ENCODE data around the gene ZNF496. TPM values are rescaled to one million over a fixed set of nuclear protein-coding genes. Genes with fewer than 3 reads are reported as not detected.

Gene ZNF496
- total and polyA plus RNA-seq, 2 of the 13 experiments (the other 11 are each of a cell fraction or from before 2014, with no cell fraction given) = 14.8 to 18.6 TPM

GRCh38 chr1:247330548-247331171 is 1.0 kb downstream of the ZNF496 start (continued):
- TF ChIP-seq ZNF605 (CRISPR knock-in tag; IDR thresholded peaks at IDR 0.05) (0 out of 2 replicates have a peak, but pooled peaks have one; percentile 21), ZBTB20 (CRISPR knock-in tag; IDR thresholded peaks at IDR 0.05; ENCODE audit: borderline replicate concordance, low read depth) (no peak), ZNF367 (CRISPR knock-in tag; IDR thresholded peaks at IDR 0.05; ENCODE audit: borderline replicate concordance) (no peak), KLF6 (CRISPR knock-in tag; IDR thresholded peaks at IDR 0.05) (no peak), ETV5 (CRISPR knock-in tag; IDR thresholded peaks at IDR 0.05; ENCODE audit: borderline replicate concordance) (no peak), HCFC1 (IDR thresholded peaks at IDR 0.05; ENCODE audit: low read depth, low read length) (no peak), ZNF879 (CRISPR knock-in tag; IDR thresholded peaks at IDR 0.05) (0 out of 2 replicates have a peak, but pooled peaks have one; percentile 34), HNF4G (IDR thresholded peaks at IDR 0.05; ENCODE audit: borderline replicate concordance, low read depth, low read length) (no peak), HNF4G (CRISPR knock-in tag; IDR thresholded peaks at IDR 0.05; ENCODE audit: borderline replicate concordance, low read depth) (no peak), ZNF580 (CRISPR knock-in tag; IDR thresholded peaks at IDR 0.05; ENCODE audit: borderline replicate concordance, low read depth) (no peak), RBM22 (optimal IDR thresholded peaks at IDR 0.05; ENCODE audit: low read length) (no peak), JDP2 (CRISPR knock-in tag; IDR thresholded peaks at IDR 0.05; ENCODE audit: borderline replicate concordance) (no peak), POGZ (CRISPR knock-in tag; IDR thresholded peaks at IDR 0.05) (no peak), PRPF4 (IDR thresholded peaks at IDR 0.05; ENCODE audit: low read depth, low read length, poor library complexity, severe bottlenecking) (no peak)
- TF ChIP-seq, protein P1, sequence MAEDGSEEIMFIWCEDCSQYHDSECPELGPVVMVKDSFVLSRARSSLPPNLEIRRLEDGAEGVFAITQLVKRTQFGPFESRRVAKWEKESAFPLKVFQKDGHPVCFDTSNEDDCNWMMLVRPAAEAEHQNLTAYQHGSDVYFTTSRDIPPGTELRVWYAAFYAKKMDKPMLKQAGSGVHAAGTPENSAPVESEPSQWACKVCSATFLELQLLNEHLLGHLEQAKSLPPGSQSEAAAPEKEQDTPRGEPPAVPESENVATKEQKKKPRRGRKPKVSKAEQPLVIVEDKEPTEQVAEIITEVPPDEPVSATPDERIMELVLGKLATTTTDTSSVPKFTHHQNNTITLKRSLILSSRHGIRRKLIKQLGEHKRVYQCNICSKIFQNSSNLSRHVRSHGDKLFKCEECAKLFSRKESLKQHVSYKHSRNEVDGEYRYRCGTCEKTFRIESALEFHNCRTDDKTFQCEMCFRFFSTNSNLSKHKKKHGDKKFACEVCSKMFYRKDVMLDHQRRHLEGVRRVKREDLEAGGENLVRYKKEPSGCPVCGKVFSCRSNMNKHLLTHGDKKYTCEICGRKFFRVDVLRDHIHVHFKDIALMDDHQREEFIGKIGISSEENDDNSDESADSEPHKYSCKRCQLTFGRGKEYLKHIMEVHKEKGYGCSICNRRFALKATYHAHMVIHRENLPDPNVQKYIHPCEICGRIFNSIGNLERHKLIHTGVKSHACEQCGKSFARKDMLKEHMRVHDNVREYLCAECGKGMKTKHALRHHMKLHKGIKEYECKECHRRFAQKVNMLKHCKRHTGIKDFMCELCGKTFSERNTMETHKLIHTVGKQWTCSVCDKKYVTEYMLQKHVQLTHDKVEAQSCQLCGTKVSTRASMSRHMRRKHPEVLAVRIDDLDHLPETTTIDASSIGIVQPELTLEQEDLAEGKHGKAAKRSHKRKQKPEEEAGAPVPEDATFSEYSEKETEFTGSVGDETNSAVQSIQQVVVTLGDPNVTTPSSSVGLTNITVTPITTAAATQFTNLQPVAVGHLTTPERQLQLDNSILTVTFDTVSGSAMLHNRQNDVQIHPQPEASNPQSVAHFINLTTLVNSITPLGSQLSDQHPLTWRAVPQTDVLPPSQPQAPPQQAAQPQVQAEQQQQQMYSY (CRISPR knock-in tag; IDR thresholded peaks at IDR 0.05) = no peak
- TF ChIP-seq, protein P2, sequence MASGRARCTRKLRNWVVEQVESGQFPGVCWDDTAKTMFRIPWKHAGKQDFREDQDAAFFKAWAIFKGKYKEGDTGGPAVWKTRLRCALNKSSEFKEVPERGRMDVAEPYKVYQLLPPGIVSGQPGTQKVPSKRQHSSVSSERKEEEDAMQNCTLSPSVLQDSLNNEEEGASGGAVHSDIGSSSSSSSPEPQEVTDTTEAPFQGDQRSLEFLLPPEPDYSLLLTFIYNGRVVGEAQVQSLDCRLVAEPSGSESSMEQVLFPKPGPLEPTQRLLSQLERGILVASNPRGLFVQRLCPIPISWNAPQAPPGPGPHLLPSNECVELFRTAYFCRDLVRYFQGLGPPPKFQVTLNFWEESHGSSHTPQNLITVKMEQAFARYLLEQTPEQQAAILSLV (CRISPR knock-in tag; IDR thresholded peaks at IDR 0.05; ENCODE audit: borderline replicate concordance) = peak; percentile 65; the same call in 1 of the 2 replicates
